Body of pancreas (tissue), 4 donors: ENCODE data around the gene CCR7. TPM values are rescaled to one million over a fixed set of nuclear protein-coding genes. Genes with fewer than 3 reads are reported as not detected.

Experiments
- ATAC-seq: fragments of 150-250 bp; one replicate; pipeline ENCODE4 v1.9.1; 2016
- DNase-seq, 4 donors: peaks; one replicate each; pipeline ENCODE4 v3.0.0-alpha.2; 2019
- H3K27ac ChIP-seq, 4 donors: fragments of 200-600 bp; sonication (generic); 1 replicate in 3 of 4; 2 replicates in 1 of 4; pipeline versions ENCODE4 v1.5.1 to v1.6.1; 2016 to 2019; ENCODE audit warnings: mild to moderate bottlenecking in 1 of 4, mixed read lengths in 1 of 4, moderate library complexity in 1 of 4
- H3K27me3 ChIP-seq, 2 donors: fragments of 200-600 bp; sonication (generic); one replicate each; pipeline ENCODE4 v1.6.0; 2016; ENCODE audit warnings: mild to moderate bottlenecking in 1 of 2
- H3K36me3 ChIP-seq, 2 donors: fragments of 200-600 bp; sonication (generic); replicated peaks in 1 of 2; 2 replicates each; pipeline ENCODE4 v1.5.1; 2016; ENCODE audit warnings: low read depth in 2 of 2; ENCODE audit not compliant: insufficient read depth in 1 of 2
- H3K4me1 ChIP-seq: fragments of 200-600 bp; sonication (generic); one replicate; pipeline ENCODE4 v1.6.0; 2016
- H3K4me3 ChIP-seq, 2 donors: fragments of 200-600 bp; sonication (generic); 1 replicate in 1 of 2; 2 replicates in 1 of 2; pipeline ENCODE4 v1.5.1; 2016 to 2019
- H3K9me3 ChIP-seq, 3 donors: fragments of 200-600 bp; sonication (generic); 1 replicate in 2 of 3; 2 replicates in 1 of 3; pipeline ENCODE4 v1.5.1; 2016
- POLR2A ChIP-seq, 3 donors: fragments of 450-650 bp; IDR thresholded peaks; one replicate each; pipeline ENCODE4 v1.6.1; 2016; ENCODE audit warnings: antibody characterized with exemption in 3 of 3, mild to moderate bottlenecking in 2 of 3
- WGBS, 2 donors: methylation state at CpG; one replicate each; pipeline ENCODE4 v1.1.5; 2017; 5-methylcytosine and 5-hydroxymethylcytosine counted together
- intact Hi-C: fragments of 100-400 bp; cut with DNase I; formaldehyde crosslinking; loops from one replicate; pipeline ENCODE4 v1.15.1; 2023
- total RNA-seq, 2 donors: library from RNA; depleted of rRNA; stranded (reverse); fragments of >200 nt; gene quantifications; one replicate each; pipeline ENCODE4 v1.1.0, GENCODE V29; 2016
- TF ChIP-seq, protein P1 (sequence below), 7 experiments: fragments of 450-650 bp in 4 of 7; fragments of 200-600 bp in 3 of 7; sonication (generic) in 3 of 7; IDR thresholded peaks; one replicate each; pipeline ENCODE4 v1.5.1; 2016 to 2019; ENCODE audit warnings: antibody characterized with exemption in 7 of 7

The CCR7 gene
- total RNA-seq, 2 donors from 2014 or later: 0.26 TPM; not detected in 1

- TF ChIP-seq POLR2A (IDR thresholded peaks at IDR 0.05): no peak
- TF ChIP-seq, protein P1, sequence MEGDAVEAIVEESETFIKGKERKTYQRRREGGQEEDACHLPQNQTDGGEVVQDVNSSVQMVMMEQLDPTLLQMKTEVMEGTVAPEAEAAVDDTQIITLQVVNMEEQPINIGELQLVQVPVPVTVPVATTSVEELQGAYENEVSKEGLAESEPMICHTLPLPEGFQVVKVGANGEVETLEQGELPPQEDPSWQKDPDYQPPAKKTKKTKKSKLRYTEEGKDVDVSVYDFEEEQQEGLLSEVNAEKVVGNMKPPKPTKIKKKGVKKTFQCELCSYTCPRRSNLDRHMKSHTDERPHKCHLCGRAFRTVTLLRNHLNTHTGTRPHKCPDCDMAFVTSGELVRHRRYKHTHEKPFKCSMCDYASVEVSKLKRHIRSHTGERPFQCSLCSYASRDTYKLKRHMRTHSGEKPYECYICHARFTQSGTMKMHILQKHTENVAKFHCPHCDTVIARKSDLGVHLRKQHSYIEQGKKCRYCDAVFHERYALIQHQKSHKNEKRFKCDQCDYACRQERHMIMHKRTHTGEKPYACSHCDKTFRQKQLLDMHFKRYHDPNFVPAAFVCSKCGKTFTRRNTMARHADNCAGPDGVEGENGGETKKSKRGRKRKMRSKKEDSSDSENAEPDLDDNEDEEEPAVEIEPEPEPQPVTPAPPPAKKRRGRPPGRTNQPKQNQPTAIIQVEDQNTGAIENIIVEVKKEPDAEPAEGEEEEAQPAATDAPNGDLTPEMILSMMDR (IDR thresholded peaks at IDR 0.05): no peak
- H3K4me1 ChIP-seq: peaks cover 51% of the 10 kb centered on the region
These were observed 26.2 kb downstream of the CCR7 start for GRCh38 chr17:40538936-40539705.

GRCh38 chr17:40538019-40538935 lies 27.0 kb downstream of the CCR7 start:
- Histone ChIP-seq H3K27me3 (no peaks in the 10 kb centered on the region), H3K9me3 (no peaks in the 10 kb centered on the region), H3K27ac (peak overlapping the region; percentile 55 to 88 (median 74)), H3K4me3 (no peak overlapping the region), H3K4me1 (peaks cover 45% of the 10 kb centered on the region), H3K36me3 (no peaks in the 10 kb centered on the region)
- peak; percentile 76 to 90 (median 87) for DNase-seq
- TF ChIP-seq, protein P1 (IDR thresholded peaks at IDR 0.05): no peak
- peak in 2 of 3 donors; percentile 38 to 49 for TF ChIP-seq POLR2A (IDR thresholded peaks at IDR 0.05)
- intact Hi-C loops: loop anchor here (10.0 kb wide), 1 partner anchor 93 kb away; the partner anchor contains the start of gene IGFBP4
- peak; percentile 78 for ATAC-seq
- 37 to 40% methylated on average over 9 to 15 of the region's 15 CpGs for WGBS, 2 donors

More at GRCh38 chr17:40538936-40539705, 26.2 kb downstream of the CCR7 start:
- WGBS, 2 donors: 70 to 75% methylated on average over 6 of the region's 6 CpGs
- ATAC-seq (no peak), DNase-seq (no peak)
- H3K4me3 ChIP-seq: no peak overlapping the region
- intact Hi-C loops: loop anchor here (10.0 kb wide), 1 partner anchor 94 kb away; the partner anchor contains the start of gene IGFBP4
- H3K9me3 ChIP-seq: no peaks in the 10 kb centered on the region
- H3K27ac ChIP-seq: peak overlapping the region; percentile 55 to 88 (median 74)
- no peaks in the 10 kb centered on the region for H3K27me3 ChIP-seq
- H3K36me3 ChIP-seq: no peaks in the 10 kb centered on the region

DNA sequence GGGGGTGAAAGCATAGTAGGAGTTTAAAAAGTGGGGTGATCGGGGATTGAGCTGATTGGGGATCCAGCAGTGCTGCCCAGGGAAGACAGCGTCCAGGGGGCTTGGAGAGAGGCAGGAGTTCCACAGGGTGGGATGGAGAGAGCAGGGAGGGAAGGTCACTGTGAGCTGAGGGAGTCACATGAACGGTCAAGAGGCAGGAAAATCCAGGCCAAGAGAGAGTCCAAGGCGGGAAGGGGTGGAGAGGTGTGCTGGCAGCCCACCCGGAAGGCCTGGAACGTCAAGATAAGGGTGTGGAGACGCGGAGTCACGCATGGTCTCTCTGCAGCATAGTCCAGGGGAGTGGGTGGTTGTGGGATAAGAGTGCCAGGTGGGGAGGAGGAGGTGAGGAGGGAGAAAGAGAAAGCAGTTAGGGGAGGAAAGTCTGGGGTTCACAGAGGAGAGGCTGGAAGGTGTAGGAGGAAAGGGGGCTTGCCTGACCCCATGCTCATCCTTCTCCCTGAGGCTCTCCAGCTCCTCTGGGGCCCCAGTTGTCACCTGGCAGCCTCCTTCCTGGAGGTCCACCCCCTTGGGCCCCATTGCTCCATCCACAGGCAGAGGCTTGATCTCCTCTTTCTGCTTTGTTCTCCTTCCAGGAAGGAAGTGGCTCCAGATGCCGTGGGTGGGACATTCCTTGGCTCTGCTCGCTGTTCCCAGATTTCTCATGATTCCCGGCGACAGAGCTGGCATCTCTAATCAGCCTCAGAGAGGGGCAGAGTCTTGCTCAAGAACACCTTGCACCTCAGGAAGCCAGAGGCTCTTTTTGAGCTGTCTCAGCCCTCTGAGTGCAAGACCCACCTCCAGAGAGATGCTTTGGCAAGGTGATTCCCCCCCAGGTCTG lies 28.7 kb downstream of the CCR7 start:
- Histone ChIP-seq H3K36me3 (no peaks in the 10 kb centered on the region), H3K4me3 (no peak overlapping the region), H3K27ac (peak overlapping the region in 3 of 4 donors; percentile 63 to 88 (median 85)), H3K4me1 (peaks cover 42% of the 10 kb centered on the region), H3K27me3 (no peaks in the 10 kb centered on the region), H3K9me3 (no peaks in the 10 kb centered on the region)
- intact Hi-C loops: loop anchor here (10.0 kb wide), 1 partner anchor 92 kb away; the partner anchor contains the start of gene IGFBP4
- peak in 1 of 4 donors; percentile 38 for DNase-seq
- 54 to 61% methylated on average over 12 to 13 of the region's 13 CpGs for WGBS, 2 donors
- ATAC-seq: peak; percentile 7
- no peak for TF ChIP-seq POLR2A (IDR thresholded peaks at IDR 0.05)
- TF ChIP-seq, protein P1 (IDR thresholded peaks at IDR 0.05): no peak

DNA sequence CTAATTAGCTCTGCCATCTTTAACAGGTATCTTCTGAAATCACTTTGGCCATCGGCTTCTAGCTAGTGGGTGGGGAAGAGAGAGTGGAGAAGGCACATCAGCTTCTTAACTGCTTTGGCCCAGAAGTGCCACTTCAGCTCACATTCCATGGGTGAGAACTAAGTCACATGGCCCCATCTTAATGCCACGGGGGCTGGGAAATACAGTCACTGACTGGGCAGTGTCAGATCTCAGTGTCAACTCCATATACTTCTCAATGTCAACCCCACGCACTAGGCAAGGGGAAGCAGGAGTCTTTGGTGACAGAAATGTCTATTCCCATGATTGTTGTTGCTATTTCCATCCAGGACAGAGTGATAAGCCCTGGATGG lies 29.4 kb downstream of the CCR7 start:
- no peaks in the 10 kb centered on the region for H3K27me3 ChIP-seq
- peak overlapping the region in 3 of 4 donors; percentile 63 to 88 (median 85) for H3K27ac ChIP-seq
- DNase-seq (no peak), ATAC-seq (no peak)
- no peaks in the 10 kb centered on the region for H3K9me3 ChIP-seq
- 51 to 56% methylated on average over 3 of the region's 3 CpGs for WGBS, 2 donors
- TF ChIP-seq, protein P1 (IDR thresholded peaks at IDR 0.05): no peak
- no peak for TF ChIP-seq POLR2A (IDR thresholded peaks at IDR 0.05)
- no peaks in the 10 kb centered on the region for H3K36me3 ChIP-seq
- H3K4me3 ChIP-seq: no peak overlapping the region
- H3K4me1 ChIP-seq: peaks cover 42% of the 10 kb centered on the region
- intact Hi-C loops: loop anchor here (10.0 kb wide), 1 partner anchor 91 kb away; the partner anchor contains the start of gene IGFBP4
